ENCODE measurements around the gene OR56A1.

DNA sequence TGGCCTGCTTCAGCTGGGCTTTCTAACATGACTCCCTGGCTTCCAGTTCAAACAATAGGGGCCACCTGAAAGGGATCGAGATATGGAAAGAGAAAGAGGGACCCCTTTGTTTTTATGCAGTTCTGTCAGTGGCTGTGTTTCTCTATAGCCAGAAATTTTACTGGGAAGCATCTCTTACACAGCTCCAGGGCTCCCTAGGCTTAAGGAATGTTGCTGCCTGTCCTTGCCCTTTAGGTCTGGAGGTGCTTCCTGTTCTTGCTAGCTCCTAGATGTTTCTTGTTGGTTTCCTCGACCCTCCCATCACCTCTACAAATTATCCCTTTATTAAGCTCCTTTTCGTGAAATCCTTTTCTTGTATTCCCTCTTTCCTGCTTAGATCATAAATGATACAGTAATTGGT is 21.8 kb upstream of the OR56A1 start:
- TF ChIP-seq, protein P1, sequence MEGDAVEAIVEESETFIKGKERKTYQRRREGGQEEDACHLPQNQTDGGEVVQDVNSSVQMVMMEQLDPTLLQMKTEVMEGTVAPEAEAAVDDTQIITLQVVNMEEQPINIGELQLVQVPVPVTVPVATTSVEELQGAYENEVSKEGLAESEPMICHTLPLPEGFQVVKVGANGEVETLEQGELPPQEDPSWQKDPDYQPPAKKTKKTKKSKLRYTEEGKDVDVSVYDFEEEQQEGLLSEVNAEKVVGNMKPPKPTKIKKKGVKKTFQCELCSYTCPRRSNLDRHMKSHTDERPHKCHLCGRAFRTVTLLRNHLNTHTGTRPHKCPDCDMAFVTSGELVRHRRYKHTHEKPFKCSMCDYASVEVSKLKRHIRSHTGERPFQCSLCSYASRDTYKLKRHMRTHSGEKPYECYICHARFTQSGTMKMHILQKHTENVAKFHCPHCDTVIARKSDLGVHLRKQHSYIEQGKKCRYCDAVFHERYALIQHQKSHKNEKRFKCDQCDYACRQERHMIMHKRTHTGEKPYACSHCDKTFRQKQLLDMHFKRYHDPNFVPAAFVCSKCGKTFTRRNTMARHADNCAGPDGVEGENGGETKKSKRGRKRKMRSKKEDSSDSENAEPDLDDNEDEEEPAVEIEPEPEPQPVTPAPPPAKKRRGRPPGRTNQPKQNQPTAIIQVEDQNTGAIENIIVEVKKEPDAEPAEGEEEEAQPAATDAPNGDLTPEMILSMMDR (conservative IDR thresholded peaks at IDR 0.05; ENCODE audit: low read depth, low read length): no peak
- no peak for TF ChIP-seq EZH2 (IDR thresholded peaks at IDR 0.05; ENCODE audit: borderline replicate concordance, low read depth, low read length, poor library complexity, severe bottlenecking)

Data from A673 (cell line).